Endothelial cell of umbilical vein (primary cell): ENCODE results near the gene UBE2D3. TPM values are rescaled to one million over a fixed set of nuclear protein-coding genes. Genes with fewer than 3 reads are reported as not detected.

Experiments used
- BruUV-seq: library from RNA; stranded (reverse); fragments of 400-500 nt; replicated peaks from 2 replicates; lab custom pipeline; 2021; lab: Mats Ljungman, UMichigan
- CTCF ChIA-PET: fragments of 300-600, 350-600 bp; sonication (Branson Sonifier 250); formaldehyde crosslinking; loops from one replicate; lab custom pipeline; 2021; ENCODE audit warnings: antibody characterized with exemption, inconsistent platforms; lab: Charles Lee
- POLR2A ChIA-PET: fragments of 300-600, 350-600 bp; sonication (Branson Sonifier 250); formaldehyde crosslinking; loops from one replicate; lab custom pipeline; 2021; ENCODE audit warnings: antibody characterized with exemption, inconsistent platforms; lab: Charles Lee
- DNase-seq: peaks from one replicate; pipeline ENCODE4 v3.0.0-alpha.2; 2011; ENCODE audit warnings: low read depth, low spot score
- FAIRE-seq: peaks from 2 replicates; lab custom pipeline; 2011; peaks lifted over from hg19 to GRCh38; lab: Jason Lieb, UNC
- H2AFZ ChIP-seq: 2 replicates; pipeline ENCODE4 v1.6.0; 2012; ENCODE audit warnings: low read depth, low read length, control low read depth, inconsistent platforms
- H3K27ac ChIP-seq: 2 replicates; pipeline ENCODE4 v1.5.1; 2011; ENCODE audit warnings: low read depth, mild to moderate bottlenecking, control low read depth, low read length, moderate library complexity; ENCODE audit not compliant: insufficient read depth
- H3K27me3 ChIP-seq, 2 experiments: 2 replicates each; pipeline versions ENCODE4 v1.6.0 to v1.6.1; 2011; ENCODE audit warnings: low read length in 2 of 2, mixed read lengths in 1 of 2; ENCODE audit not compliant: control insufficient read depth in 2 of 2, insufficient read depth in 2 of 2
- H3K36me3 ChIP-seq, 2 experiments: 2 replicates in 1 of 2; 3 replicates in 1 of 2; pipeline ENCODE4 v1.5.1; 2011; ENCODE audit warnings: low read length in 2 of 2, mild to moderate bottlenecking in 1 of 2, moderate library complexity in 1 of 2; ENCODE audit not compliant: control insufficient read depth in 2 of 2, insufficient read depth in 2 of 2; ENCODE audit errors: extremely low read depth in 1 of 2
- H3K4me1 ChIP-seq: 3 replicates; pipeline ENCODE4 v1.5.1; 2011; ENCODE audit warnings: mild to moderate bottlenecking, low read length; ENCODE audit not compliant: control insufficient read depth, insufficient read depth; ENCODE audit errors: extremely low read depth
- H3K4me2 ChIP-seq: 2 replicates; pipeline ENCODE4 v1.6.1; 2011; ENCODE audit warnings: low read length, control low read depth, mixed read lengths; ENCODE audit not compliant: insufficient read depth
- H3K4me3 ChIP-seq, 3 experiments: fragments of 200-600 bp in 1 of 3; sonication (generic), shearing (Covaris generic) in 1 of 3; replicated peaks in 1 of 3; 2 replicates each; pipeline ENCODE4 v1.5.1; 2011 to 2016; ENCODE audit warnings: control low read depth in 3 of 3, low read length in 3 of 3, mild to moderate bottlenecking in 2 of 3, inconsistent platforms in 1 of 3, low read depth in 1 of 3, moderate library complexity in 1 of 3; ENCODE audit not compliant: insufficient read depth in 1 of 3
- H3K79me2 ChIP-seq: 2 replicates; pipeline ENCODE4 v1.6.0; 2012; ENCODE audit warnings: low read length, inconsistent platforms; ENCODE audit not compliant: control insufficient read depth, insufficient read depth
- H3K9ac ChIP-seq: replicated peaks from 2 replicates; pipeline ENCODE3; 2011; ENCODE audit warnings: low read length, control low read depth; ENCODE audit not compliant: insufficient read depth; ENCODE audit errors: extremely low read depth
- H3K9me1 ChIP-seq: replicated peaks from 3 replicates; pipeline ENCODE4 v1.6.0; 2011; ENCODE audit warnings: mild to moderate bottlenecking, low read length; ENCODE audit not compliant: control insufficient read depth, insufficient read depth; ENCODE audit errors: extremely low read depth
- H3K9me3 ChIP-seq: replicated peaks from 2 replicates; pipeline ENCODE4 v1.5.1; 2012; ENCODE audit warnings: low read length, inconsistent platforms; ENCODE audit not compliant: control insufficient read depth, insufficient read depth
- H4K20me1 ChIP-seq: replicated peaks from 2 replicates; pipeline ENCODE3; 2011; ENCODE audit warnings: mild to moderate bottlenecking, low read length; ENCODE audit not compliant: control insufficient read depth, insufficient read depth; ENCODE audit errors: extremely low read depth
- EZH2 ChIP-seq: IDR thresholded peaks from 2 replicates; pipeline ENCODE4 v1.6.1; 2012; ENCODE audit warnings: borderline replicate concordance, low read depth, mild to moderate bottlenecking, moderate library complexity, low read length, inconsistent platforms; ENCODE audit not compliant: severe bottlenecking
- FOS ChIP-seq: IDR thresholded peaks from 2 replicates; pipeline ENCODE4 v1.6.1; 2011; ENCODE audit warnings: mild to moderate bottlenecking, low read length, moderate library complexity, borderline replicate concordance; ENCODE audit not compliant: insufficient read depth
- GATA2 ChIP-seq: IDR thresholded peaks from 2 replicates; pipeline ENCODE4 v1.7.0; 2011; ENCODE audit warnings: low read depth, mild to moderate bottlenecking, moderate library complexity, mixed read lengths, low read length; ENCODE audit not compliant: insufficient read length, insufficient read depth
- JUN ChIP-seq: IDR thresholded peaks from 2 replicates; pipeline ENCODE4 v1.6.1; 2011; ENCODE audit warnings: borderline replicate concordance, low read depth; ENCODE audit not compliant: insufficient read length, insufficient read depth
- MYC ChIP-seq: IDR thresholded peaks from one replicate; pipeline ENCODE4 v1.6.1; 2011; ENCODE audit warnings: mild to moderate bottlenecking, low read depth, low read length
- POLR2A ChIP-seq: IDR thresholded peaks from 2 replicates; pipeline ENCODE4 v1.6.1; 2012; ENCODE audit warnings: low read depth, mild to moderate bottlenecking, control low read depth, low read length
- POLR2AphosphoS5 ChIP-seq: IDR thresholded peaks from 2 replicates; pipeline ENCODE4 v1.6.1; 2012; ENCODE audit warnings: low read depth, mild to moderate bottlenecking, control low read depth, low read length, moderate library complexity; ENCODE audit not compliant: insufficient read depth
- dilution Hi-C: fragments of 300-500 bp; cut with MboI; formaldehyde crosslinking; loops from one replicate; pipeline ENCODE4 v1.15.0; 2019; ENCODE audit warnings: low sequenced_read_pairs; ENCODE audit not compliant: extremely low pct_ligation_motif_present
- intact Hi-C: fragments of 100-400 bp; cut with micrococcal nuclease; formaldehyde crosslinking; loops from one replicate; pipeline ENCODE4 v1.10.0; 2022
- polyA plus RNA-seq, 4 experiments: library from polyadenylated mRNA; depleted of rRNA in 3 of 4; stranded (reverse) in 3 of 4; unstranded in 1 of 4; fragments of >200 nt; gene quantifications; 2 replicates each; pipeline versions ENCODE4 v1.2.1 to v1.2.3, GENCODE V29; 2011 to 2012; ENCODE audit warnings: missing spikeins in 1 of 4
- total RNA-seq: library from RNA; stranded (reverse); gene quantifications from 2 replicates; pipeline ENCODE4 v1.2.3, GENCODE V29; 2021
- TF ChIP-seq, protein P1 (sequence below): IDR thresholded peaks from 2 replicates; pipeline ENCODE4 v1.6.1; 2011; ENCODE audit not compliant: insufficient read depth, insufficient read length
- TF ChIP-seq, protein P2 (sequence below), 2 donors: IDR thresholded peaks; 1 replicate in 1 of 2; 2 replicates in 1 of 2; pipeline ENCODE4 v1.5.1; 2011; ENCODE audit warnings: low read length in 2 of 2, mild to moderate bottlenecking in 2 of 2, moderate library complexity in 2 of 2, control low read depth in 1 of 2, inconsistent platforms in 1 of 2, low read depth in 1 of 2; ENCODE audit not compliant: insufficient read depth in 1 of 2; ENCODE audit errors: extremely low read depth in 1 of 2

UBE2D3 gene
- total and polyA plus RNA-seq, 2 donors (not counting 3 experiments of a cell fraction or from before 2014, with no cell fraction given): 279 to 399 TPM

DNA sequence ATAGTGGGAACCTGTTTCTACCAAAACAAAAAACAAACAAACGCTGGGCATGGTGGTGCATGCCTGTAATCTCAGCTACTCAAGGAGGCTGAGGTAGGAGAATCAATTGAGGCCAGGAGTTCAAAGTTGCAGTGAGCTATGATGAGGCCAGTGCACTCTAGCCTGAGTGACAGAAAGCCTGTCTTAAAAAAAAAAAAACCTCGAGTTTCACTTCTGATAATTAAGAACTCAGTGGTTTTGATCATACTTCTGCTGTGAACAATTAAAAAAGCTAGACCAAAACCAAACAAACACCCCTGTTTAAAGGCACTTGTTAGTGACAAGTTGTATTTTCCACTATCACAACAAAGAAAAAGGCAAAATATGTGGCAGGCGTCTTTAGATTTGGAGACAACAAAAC lies 15.0 kb upstream of the UBE2D3 start:
- ChIA-PET CTCF (no interaction called here), POLR2A (no interaction called here)
- no peaks in the 10 kb centered on the region for H3K9me1 ChIP-seq
- FAIRE-seq (no peak), DNase-seq (no peak)
- H3K4me1 ChIP-seq: no peaks in the 10 kb centered on the region
- no peak overlapping the region for H3K4me2 ChIP-seq
- H3K27ac ChIP-seq: no peak overlapping the region
- H4K20me1 ChIP-seq: no peaks in the 10 kb centered on the region
- H3K9me3 ChIP-seq: no peaks in the 10 kb centered on the region
- H3K27me3 ChIP-seq: no peaks in the 10 kb centered on the region
- no peak overlapping the region for H3K4me3 ChIP-seq
- intact Hi-C loops: no loop called here
- dilution Hi-C loops: no loop called here
- TF ChIP-seq, protein P1, sequence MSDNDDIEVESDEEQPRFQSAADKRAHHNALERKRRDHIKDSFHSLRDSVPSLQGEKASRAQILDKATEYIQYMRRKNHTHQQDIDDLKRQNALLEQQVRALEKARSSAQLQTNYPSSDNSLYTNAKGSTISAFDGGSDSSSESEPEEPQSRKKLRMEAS: no peak
- TF ChIP-seq POLR2A (no peak), POLR2AphosphoS5 (no peak), EZH2 (no peak), GATA2 (no peak), MYC (no peak), JUN (no peak), FOS (no peak)
- TF ChIP-seq, protein P2, sequence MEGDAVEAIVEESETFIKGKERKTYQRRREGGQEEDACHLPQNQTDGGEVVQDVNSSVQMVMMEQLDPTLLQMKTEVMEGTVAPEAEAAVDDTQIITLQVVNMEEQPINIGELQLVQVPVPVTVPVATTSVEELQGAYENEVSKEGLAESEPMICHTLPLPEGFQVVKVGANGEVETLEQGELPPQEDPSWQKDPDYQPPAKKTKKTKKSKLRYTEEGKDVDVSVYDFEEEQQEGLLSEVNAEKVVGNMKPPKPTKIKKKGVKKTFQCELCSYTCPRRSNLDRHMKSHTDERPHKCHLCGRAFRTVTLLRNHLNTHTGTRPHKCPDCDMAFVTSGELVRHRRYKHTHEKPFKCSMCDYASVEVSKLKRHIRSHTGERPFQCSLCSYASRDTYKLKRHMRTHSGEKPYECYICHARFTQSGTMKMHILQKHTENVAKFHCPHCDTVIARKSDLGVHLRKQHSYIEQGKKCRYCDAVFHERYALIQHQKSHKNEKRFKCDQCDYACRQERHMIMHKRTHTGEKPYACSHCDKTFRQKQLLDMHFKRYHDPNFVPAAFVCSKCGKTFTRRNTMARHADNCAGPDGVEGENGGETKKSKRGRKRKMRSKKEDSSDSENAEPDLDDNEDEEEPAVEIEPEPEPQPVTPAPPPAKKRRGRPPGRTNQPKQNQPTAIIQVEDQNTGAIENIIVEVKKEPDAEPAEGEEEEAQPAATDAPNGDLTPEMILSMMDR (IDR thresholded peaks at IDR 0.05; ENCODE audit: extremely low read depth in 1 of 2, insufficient read depth in 1 of 2, low read depth in 1 of 2, low read length in 2 of 2): no peak
- H2AFZ ChIP-seq: no peak overlapping the region
- H3K79me2 ChIP-seq: no peaks in the 10 kb centered on the region
- H3K36me3 ChIP-seq: no peaks in the 10 kb centered on the region
- no TSS peak for BruUV-seq
- no peak overlapping the region for H3K9ac ChIP-seq
